PC-9 (cell line): ENCODE results near the gene AKT1.

Experiments
- CTCF ChIP-seq: fragments of 200-600 bp; sonication (generic); conservative IDR thresholded peaks from 2 replicates; pipeline ENCODE4 v1.6.1; 2017; ENCODE audit warnings: mixed run types, antibody characterized with exemption, mild to moderate bottlenecking, moderate library complexity
- EZH2 ChIP-seq: fragments of 200-600 bp; sonication (generic); IDR thresholded peaks from 2 replicates; pipeline ENCODE4 v1.8.0; 2017; ENCODE audit warnings: antibody characterized with exemption, low read depth

GRCh38 chr14:104734051-104734587, 61.4 kb downstream of the AKT1 start:
- no peak for TF ChIP-seq CTCF
- no peak for TF ChIP-seq EZH2
